HL-60/S4 (cell line): Measurements from ENCODE around the gene TTC28.
"Not testable (repeated sequence)": the region's sequence is repeated elsewhere in the genome, so short reads cannot be mapped to it uniquely, and the experiment has no call there.

Experiments
- in situ Hi-C: fragments of 300-500 bp; cut with MboI; formaldehyde crosslinking; loops from 2 replicates; pipeline ENCODE4 v1.14.3; 2022; ENCODE audit warnings: low sequenced_read_pairs

TTC28 gene

GRCh38 chr22:28068826-28069225 lies 610.8 kb downstream of the TTC28 start:
- in situ Hi-C loops = no loop called here

GRCh38 chr22:28064920-28065319 lies 614.7 kb downstream of the TTC28 start:
- in situ Hi-C loops = no loop called here

DNA sequence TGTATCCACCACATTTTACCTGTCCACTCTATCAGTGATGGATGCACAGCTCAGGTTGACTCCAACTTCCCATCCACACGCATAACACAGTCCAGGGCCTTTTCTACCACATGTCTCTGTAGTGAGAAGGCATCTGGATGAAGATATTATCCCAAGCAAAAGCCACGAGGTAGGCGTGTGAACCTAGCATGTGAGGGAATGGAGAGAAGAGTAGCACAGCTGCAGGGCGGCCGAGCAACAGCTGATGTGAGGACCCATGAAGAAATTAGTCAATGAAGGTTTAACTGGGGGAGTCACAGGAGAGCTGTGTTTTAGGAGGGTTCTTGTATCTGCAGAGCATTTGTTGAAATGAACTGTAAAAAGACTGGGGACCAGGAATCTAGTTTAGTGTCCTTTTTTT lies 616.0 kb downstream of the TTC28 start:
- in situ Hi-C loops = no loop called here

GRCh38 chr22:28060594-28060993 lies 619.0 kb downstream of the TTC28 start:
- in situ Hi-C loops = not testable (repeated sequence)

DNA sequence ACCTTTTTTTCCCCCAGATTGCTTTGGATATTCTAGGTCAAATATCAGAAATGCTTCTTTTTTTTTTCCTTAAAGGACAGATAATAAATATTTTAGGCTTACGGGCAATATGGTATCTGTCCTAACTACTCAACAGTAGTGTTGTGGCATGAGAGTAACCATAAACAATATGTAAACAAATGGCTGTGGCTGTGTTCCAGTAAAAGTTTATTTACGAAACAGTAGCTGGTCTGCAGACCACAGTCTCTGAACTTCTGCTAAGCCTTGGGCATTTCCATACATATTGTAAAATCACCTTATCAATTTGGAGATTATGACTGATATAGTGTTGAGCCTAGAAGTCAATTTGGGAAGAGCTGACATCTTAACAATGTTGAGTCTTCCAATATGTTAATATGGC lies 621.6 kb downstream of the TTC28 start:
- in situ Hi-C loops = loop anchor here (10.0 kb wide), 1 partner anchor 537 kb away; no protein-coding TSS in a partner anchor

DNA sequence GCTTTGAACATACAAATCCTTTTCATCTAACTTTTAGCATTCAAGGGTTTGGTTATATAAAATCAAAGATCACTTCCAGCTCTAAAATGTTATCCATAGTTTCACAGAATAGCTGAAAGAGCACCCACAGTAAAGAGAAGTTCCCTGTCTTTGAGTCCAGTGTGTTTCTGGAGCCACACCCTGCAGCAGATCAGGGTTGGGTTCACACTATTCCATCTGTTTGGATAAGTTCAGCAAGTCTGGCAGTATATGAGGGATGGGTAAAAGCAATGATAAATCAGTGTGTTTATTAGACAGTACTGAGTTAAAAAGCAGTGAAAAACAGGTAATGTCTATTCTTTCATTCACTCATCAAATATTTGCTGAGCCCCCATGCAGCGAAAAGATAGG lies 624.8 kb downstream of the TTC28 start:
- in situ Hi-C loops = loop anchor here (10.0 kb wide), 1 partner anchor 540 kb away; no protein-coding TSS in a partner anchor

DNA sequence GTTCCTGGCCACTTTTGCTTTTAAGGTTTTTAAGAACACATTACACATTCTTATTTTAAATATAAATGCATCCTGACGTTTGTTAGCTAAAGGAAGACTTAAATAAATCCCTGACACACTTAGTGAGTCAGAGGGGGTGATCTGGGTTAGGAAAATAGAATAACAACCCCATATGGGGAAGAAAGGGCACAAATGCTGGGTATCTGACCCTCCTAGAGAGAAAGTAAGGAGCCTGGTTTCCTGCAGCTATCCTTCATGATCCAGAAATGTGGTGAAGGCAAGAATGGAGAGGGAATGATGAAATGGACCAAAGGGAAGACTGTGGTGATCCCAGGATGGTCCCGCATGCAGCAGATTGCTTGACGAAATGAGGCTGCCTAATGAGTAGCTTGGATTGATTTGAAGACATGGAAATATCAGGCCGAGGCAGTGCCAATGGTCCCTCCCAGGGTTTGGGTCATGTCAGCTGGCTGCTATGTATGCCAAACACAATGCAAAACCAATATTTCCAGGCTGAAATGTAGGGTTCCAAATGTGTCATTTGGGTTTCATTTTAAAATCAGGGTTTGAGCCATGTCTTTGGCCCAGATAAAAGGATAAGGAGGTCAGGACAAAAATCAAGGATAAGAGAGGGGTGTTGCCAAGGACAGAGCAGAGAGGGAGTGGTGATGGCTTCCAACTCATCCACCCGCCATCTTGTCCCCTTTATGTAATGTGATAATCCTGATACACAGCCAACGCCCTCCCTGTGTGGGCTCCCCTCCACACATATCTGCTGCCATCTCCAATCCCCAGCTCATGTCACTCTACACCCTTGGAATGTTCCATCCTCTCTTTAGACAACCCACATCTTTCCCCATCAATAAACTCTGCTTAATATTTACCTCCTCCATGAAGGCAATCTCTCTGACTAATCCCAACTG lies 625.5 kb downstream of the TTC28 start:
- in situ Hi-C loops = loop anchor here (10.0 kb wide), 1 partner anchor 541 kb away; no protein-coding TSS in a partner anchor

DNA sequence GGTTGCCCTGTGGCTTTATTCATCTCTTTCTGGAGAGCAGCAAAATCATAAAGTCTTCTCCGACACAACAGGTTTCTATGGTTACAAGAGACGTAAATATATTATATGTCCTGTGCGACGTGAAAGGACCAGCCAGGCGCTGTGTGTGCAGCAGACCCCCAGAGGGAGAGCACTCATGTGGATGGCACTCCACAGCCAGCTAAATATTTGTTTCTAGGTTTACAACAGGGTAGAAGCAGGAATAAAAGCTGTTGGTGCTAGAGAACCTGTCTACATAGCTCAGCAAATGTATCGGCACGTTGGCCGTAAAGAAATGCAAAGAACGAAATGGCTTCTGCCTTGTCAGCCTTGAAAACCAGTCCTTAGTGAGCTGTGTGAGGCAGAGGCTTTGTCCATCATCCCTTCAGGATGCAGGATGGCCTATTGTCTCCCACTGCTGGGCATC lies 626.8 kb downstream of the TTC28 start:
- in situ Hi-C loops = loop anchor here (10.0 kb wide), 1 partner anchor 542 kb away; no protein-coding TSS in a partner anchor

GRCh38 chr22:28051787-28052356 lies 627.8 kb downstream of the TTC28 start:
- in situ Hi-C loops = loop anchor here (10.0 kb wide), 1 partner anchor 543 kb away; no protein-coding TSS in a partner anchor

DNA sequence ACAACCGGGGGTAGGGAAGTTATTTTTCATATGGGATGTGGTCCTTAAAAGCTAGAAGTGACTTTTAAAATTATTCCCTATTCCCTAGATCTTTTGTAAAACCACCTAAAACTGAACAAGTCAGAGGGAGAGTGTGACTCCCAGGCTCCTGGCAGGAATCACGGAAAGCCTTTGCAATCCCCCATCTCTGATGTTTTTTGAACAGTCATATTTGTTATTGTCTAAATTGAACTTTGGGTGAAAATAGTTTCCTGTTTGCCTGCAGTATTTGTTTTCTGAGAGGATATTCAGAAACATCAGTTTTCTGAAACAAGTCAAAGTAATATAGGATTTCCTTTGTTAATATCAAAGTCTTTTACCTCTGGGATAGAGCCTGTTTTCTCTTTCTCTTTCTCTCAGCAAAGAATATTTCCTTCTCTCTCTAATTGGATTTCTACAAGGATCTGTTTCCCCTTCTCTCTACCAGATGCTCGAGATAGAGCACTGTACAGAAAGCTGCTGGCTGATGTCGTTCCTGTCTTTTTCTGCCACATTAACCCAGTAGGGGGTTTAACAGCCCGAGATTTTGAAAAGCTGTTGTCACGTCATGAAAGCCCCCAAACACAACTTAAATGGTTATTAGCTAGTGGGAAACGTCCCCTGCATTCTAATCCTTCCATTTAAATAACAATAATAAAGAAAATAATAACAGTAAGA lies 628.4 kb downstream of the TTC28 start:
- in situ Hi-C loops = loop anchor here (10.0 kb wide), 1 partner anchor 544 kb away; no protein-coding TSS in a partner anchor

- in situ Hi-C loops = loop anchor here (25.0 kb wide), 1 partner anchor 789 kb away; no protein-coding TSS in a partner anchor
Measured at GRCh38 chr22:28048529-28048928, 631.1 kb downstream of the TTC28 start.

- in situ Hi-C loops = loop anchor here (25.0 kb wide), 1 partner anchor 790 kb away; no protein-coding TSS in a partner anchor
Measured at GRCh38 chr22:28047740-28048139, 631.9 kb downstream of the TTC28 start.

DNA sequence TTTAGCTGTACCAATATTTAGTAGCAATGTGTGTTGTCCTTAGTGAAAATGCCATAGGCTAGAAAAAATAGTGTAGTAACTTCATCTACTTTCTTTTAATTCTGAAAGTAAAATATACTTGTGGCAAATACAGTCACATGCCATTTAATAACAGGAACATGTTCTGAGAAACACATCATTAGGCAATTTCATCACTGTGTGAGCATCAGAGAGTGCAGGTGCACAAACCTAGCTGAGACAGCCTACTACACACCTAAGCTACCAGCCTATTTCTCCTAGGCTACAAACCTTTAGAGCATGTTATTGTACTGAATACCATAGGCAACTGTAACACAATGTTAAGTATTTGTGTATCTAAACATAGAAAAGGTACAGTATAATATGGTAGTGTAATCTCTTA lies 633.5 kb downstream of the TTC28 start:
- in situ Hi-C loops = loop anchor here (25.0 kb wide), 1 partner anchor 791 kb away; no protein-coding TSS in a partner anchor

- in situ Hi-C loops = loop anchor here (25.0 kb wide), 1 partner anchor 793 kb away; no protein-coding TSS in a partner anchor
Measured at GRCh38 chr22:28044546-28045173, 635.0 kb downstream of the TTC28 start.

DNA sequence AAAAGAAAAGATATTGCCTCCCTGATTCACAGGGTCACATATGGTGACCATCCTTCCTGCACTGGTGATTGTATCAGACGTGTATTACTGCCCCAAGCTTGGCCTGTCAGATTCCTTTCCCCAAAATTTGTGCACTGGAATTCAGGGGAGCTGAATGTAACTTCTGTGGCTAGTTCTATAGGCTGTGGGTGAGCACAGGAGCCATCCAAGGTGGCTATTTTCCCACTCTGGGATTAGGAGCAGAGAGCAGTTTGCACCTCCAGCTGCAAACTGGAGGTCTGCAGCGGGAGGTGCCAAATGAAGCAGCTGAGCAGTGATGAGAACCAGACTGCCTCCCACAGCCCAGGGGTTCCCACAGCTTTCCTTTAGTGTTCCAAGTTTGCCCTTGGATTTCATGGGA lies 636.4 kb downstream of the TTC28 start:
- in situ Hi-C loops = loop anchor here (25.0 kb wide), 1 partner anchor 794 kb away; no protein-coding TSS in a partner anchor

DNA sequence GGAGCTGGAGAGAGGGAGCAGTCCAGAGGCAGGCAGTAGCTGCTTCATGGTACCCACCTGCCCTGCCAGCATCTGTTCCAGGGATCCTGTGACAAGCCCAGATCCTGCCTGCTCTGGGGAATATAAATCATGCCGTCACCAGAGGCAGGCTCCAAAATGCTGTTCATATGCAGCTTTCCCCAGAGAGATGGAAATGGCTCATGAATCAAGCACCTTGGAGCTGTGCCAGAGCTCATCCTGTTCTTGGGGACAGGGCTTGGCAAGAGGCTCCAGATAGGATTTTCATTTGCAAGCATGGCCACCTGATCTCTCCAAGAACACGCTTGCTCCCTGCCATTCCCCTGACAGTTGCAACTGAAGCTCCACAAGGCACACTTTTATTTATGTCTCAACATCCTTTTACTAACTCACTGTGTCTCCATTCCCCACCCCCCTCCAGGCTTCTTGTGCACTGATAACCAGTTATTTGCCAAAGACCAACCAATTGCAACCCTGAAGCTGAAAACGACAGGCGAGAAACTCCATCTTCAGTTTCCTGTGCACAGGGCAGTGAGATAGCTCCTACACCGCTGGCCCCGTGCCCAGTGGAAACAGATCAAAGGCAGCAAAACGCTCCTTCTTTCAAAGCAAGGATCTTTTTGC lies 644.8 kb downstream of the TTC28 start:
- in situ Hi-C loops = loop anchor here (25.0 kb wide), 1 partner anchor 802 kb away; no protein-coding TSS in a partner anchor

GRCh38 chr22:28034145-28034759 lies 645.4 kb downstream of the TTC28 start:
- in situ Hi-C loops = loop anchor here (25.0 kb wide), 1 partner anchor 803 kb away; no protein-coding TSS in a partner anchor

DNA sequence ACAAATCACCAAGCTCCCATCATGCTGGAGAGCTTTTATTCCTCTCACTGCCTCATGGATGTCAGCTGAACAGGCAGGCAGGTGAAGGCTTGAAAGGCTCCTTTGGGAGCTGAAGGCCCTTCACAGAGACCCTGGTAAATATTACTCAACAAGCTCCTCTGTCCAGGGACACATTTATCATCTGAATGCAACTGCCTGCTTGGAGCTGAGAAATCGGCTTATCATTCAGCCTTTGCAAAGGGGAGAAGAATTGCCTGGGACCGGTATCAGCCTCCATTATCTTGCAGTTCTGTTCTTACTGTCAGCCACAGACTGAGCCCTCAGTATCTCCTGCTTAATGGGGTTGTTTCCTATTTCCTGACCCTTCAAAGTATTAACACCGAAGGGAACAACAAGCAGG lies 646.8 kb downstream of the TTC28 start:
- in situ Hi-C loops = loop anchor here (25.0 kb wide), 1 partner anchor 804 kb away; no protein-coding TSS in a partner anchor

DNA sequence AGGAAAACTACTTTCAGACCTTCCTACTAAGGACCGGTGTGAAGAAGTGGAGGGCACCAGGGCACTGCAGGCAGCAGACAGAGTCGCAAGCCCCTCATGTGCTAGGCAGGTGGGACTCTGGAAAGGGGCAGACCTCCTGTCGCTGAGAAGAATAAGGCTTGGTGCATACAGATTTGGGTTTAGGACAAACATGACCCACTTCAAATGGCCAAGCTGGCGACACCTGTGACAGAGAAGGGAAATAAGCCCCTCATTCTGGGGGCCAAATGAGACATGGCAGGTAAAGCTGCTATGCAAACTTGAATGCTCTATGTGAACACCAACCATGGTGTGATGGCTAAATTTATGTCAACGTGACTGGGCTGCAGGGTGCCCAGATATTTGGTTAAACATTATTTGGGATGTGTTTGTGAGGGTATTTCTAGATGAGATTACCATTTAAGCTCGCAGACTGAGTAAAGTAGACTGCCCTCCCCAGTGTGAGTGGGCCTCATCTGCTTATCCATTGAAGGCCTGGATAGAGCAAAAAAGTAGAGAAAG lies 648.2 kb downstream of the TTC28 start:
- in situ Hi-C loops = loop anchor here (25.0 kb wide), 1 partner anchor 806 kb away; no protein-coding TSS in a partner anchor
